GM18507 (cell line): Measurements from ENCODE around the gene CBX2.

ENCODE experiments used
- DNase-seq: peaks from one replicate; pipeline ENCODE4 v3.0.0; 2011; ENCODE audit warnings: low read depth; ENCODE audit not compliant: insufficient read length; ENCODE audit errors: extremely low spot score
- FAIRE-seq: peaks from 2 replicates; lab custom pipeline; 2011; peaks lifted over from hg19 to GRCh38; lab: Jason Lieb, UNC

The CBX2 gene

DNA sequence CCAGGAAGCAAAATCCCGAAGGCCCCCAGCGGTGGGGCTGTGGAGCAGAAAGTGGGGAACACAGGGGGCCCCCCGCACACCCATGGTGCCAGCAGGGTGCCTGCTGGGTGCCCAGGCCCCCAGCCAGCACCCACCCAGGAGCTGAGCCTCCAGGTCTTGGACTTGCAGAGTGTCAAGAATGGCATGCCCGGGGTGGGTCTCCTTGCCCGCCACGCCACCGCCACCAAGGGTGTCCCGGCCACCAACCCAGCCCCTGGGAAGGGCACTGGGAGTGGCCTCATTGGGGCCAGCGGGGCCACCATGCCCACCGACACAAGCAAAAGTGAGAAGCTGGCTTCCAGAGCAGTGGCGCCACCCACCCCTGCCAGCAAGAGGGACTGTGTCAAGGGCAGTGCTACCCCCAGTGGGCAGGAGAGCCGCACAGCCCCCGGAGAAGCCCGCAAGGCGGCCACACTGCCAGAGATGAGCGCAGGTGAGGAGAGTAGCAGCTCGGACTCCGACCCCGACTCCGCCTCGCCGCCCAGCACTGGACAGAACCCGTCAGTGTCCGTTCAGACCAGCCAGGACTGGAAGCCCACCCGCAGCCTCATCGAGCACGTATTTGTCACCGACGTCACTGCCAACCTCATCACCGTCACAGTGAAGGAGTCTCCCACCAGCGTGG, 6.5 kb downstream of the CBX2 start:
- no peak for FAIRE-seq
- DNase-seq, result no peak

GRCh38 chr17:79785017-79785899, 7.3 kb downstream of the CBX2 start:
- DNase-seq (no peak), FAIRE-seq (no peak)

DNA sequence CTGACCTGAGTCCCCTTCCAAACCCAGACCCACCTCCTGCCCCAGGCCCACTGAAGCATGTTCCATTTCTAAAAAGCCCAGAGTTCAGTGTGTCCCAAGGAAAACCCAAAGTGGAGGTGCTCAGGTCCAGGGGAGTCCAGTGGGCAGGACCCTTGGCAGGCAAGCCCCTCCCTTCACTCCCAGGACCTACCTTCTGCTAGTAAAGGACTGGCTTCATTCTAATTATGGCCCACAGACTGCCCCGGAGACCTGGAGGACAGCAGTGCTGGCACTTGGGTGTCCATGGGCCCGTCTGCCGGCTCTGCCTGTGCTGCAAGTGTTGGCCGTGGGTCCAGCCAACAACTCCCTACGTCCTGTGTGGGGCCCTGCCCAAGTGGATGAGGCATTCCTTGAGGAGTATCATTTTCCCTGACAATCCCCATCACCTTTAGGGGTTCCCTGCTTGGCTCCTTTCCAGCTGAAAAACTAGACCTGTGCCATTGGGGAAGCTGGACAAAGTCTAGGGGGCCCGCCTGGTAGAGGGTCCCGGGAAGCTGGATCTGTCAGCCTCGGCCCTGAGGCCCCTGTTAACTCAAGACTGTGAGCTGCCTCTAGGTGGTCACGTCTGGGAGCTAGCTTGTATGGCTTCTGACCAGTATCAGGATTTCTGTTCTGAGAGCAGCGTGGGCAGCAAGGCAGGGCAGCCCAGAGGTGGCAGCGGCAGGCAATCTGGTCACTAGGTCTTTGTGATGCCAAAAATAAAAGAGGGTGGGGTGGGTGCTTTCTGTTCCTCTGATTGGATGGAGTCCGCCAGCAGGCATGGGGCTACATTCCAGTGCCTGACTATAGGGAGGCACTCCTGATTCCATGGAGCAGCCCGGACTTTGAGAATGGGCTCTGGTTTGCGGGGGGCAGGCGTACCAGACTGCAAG, 8.2 kb downstream of the CBX2 start:
- no peak for FAIRE-seq
- DNase-seq, result no peak

GRCh38 chr17:79786930-79787643, 9.1 kb downstream of the CBX2 start:
- DNase-seq, result no peak
- no peak for FAIRE-seq

DNA sequence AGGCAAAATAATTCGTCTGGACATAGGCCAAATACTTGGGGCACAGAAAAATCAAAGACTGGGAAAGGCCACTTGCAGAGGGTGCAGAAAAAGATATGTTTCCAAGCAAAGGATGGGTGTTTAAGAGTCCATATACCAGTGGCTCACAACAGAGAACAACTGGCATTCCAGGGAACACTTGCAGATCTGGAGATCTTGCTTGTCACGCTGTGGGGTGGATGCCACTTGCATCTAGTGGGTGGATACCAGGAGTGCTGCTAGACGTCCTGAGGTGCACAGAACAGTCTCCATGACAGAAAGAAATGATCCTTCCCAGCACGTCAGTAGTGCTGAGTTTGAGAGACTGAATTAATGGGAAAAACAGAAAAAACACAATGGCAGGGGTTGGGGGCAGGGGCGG, 10.5 kb downstream of the CBX2 start:
- no peak for FAIRE-seq
- no peak for DNase-seq

- no peak for FAIRE-seq
- no peak for DNase-seq
These were observed 11.3 kb downstream of the CBX2 start for GRCh38 chr17:79788989-79789942.

GRCh38 chr17:79789943-79790804, 12.2 kb downstream of the CBX2 start:
- FAIRE-seq (no peak), DNase-seq (peak; percentile 48)

DNA sequence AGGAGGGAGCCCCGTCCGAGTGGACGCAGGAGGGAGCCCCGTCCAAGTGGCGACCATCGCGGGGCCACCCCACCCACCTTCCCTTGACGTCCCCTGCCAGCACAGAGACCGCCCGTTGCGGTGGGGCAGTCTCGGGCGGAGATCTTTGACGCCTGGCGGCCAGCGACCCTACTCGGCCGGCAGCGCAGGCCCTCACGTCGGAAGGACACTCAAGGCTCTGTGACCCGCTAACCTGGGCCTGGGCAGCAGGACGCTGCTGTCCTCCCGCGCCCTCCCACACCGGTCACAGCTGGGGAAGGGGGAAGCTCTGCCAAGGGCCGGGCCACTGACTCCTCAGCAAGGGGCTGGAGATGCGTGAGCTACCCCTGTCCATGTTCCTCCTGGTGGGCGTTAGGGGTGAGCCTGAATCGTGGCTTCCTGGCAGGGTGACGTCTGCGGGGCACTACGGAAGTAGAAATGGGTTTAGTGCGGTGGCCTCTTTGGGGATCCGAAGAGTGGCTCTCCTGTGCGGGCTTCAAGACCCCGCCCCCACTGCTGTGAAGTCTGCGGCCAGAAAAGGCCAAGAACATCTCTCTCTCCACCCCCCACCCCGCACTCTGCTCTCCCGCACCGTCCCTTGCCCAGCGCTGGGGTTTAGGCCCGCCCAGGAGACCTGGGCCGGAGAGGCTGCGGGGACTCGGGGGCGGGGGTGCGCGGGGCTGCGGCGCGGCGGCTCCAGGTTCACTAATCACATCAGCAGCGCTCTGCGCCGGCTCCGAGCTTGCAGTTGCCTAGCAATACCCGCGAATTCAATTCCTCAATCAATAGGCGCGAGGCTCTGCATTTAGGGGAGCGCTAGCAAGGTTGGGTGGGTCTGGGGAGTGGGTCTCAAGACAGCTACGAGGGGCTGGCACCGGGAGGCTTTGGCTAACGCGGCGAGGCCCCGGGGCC, 13.1 kb downstream of the CBX2 start:
- DNase-seq (no peak), FAIRE-seq (no peak)

GRCh38 chr17:79791735-79792161, 13.8 kb downstream of the CBX2 start:
- DNase-seq, result no peak
- FAIRE-seq, result no peak

DNA sequence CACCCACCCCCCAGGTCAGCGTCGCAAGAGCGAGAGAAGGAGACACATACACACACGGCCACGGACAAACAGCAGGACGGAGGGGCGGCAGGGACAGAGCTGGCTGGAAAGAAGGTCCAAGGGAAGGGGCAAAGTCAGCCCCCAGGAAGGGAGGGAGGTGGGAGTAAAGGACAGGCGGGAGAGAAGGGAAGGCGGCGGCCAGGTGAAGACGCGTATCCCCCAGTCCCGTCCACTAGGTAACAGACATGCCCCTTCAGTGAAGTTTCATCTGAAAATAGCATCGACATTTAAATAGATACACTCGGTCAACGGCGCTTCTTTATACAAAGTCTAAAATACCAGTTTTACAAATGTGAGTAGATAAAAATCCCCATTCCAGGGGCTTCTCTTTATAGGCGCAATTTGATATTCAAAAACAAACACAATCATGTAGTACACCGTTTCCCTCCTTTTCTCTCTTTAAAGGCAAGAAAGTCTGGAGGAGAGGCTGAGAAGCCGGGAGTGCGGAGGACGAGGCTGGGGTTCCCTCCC, 14.5 kb downstream of the CBX2 start:
- DNase-seq (no peak), FAIRE-seq (no peak)

GRCh38 chr17:79792984-79793923, 15.3 kb downstream of the CBX2 start:
- DNase-seq (no peak), FAIRE-seq (no peak)

DNA sequence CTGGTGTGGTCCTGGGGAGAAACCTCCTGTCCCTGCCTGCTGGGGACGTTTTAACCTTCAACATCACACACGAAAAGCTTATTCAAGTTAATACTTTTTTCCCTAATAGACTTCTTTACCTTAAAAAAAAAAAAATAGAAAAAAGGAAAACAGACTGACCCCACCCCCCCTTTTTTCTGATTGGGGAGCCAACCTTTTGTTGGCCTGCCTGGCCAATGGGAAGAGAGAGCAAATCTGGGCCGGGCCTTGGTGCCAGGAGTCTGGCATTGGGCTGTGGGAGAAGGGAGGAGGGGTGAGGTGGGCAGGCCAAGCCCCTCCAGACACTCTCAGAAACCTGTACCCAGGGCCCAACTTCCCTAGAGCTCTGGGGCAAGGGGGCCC, 16.0 kb downstream of the CBX2 start:
- DNase-seq (no peak), FAIRE-seq (no peak)

- no peak for DNase-seq
- FAIRE-seq, result no peak
These were observed 16.9 kb downstream of the CBX2 start for GRCh38 chr17:79794659-79795511.

DNA sequence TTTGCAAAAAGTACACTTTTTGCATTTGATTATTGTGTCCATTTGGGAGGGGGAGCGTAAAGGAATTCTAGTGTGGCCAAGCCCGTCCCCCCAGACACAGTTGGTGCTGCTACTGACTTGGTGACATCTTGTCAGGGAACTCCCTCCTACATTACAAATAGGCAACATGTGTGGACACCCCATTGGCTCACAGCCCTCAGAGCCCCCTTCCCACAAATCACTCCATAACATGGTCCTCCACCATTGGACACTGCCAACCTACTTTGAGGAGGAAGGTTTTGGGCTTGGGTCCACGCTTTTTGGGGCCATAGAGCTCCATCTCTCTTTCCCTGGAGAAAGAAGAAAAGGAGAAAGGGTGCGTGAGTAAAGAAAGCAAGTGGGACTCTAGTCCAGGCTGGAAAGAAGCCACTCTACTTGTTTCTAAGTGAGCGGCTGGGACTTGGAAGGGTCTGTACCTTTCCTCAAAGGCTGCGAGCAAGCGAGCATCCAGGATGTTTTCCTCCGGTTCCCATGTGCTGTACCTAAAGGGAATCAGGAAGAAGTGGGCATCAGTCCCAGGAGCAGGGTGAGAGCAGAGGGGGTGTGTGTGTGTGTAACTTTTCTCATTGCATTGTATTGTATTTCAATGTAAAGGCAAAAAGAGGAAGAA, 18.0 kb downstream of the CBX2 start:
- DNase-seq, result no peak
- FAIRE-seq, result no peak
